Measurements from ENCODE around the gene TRABD2B.

Gene TRABD2B

GRCh38 chr1:47843781-47844557, 153.2 kb downstream of the TRABD2B start:
- DNase-seq: no peak

- DNase-seq: no peak
These were observed 154.1 kb downstream of the TRABD2B start for GRCh38 chr1:47843059-47843458.

- peak; percentile 24 for DNase-seq
These were observed 154.8 kb downstream of the TRABD2B start for GRCh38 chr1:47842228-47842919.

GRCh38 chr1:47841356-47841755, 155.8 kb downstream of the TRABD2B start:
- no peak for DNase-seq

- DNase-seq: peak; percentile 72
These were observed 156.6 kb downstream of the TRABD2B start for GRCh38 chr1:47840393-47841190.

- no peak for DNase-seq
These were observed 157.8 kb downstream of the TRABD2B start for GRCh38 chr1:47839433-47839760.

GRCh38 chr1:47838562-47839432, 158.4 kb downstream of the TRABD2B start:
- no peak for DNase-seq

- no peak for DNase-seq
These were observed 159.2 kb downstream of the TRABD2B start for GRCh38 chr1:47837866-47838561.

- no peak for DNase-seq
These were observed 159.9 kb downstream of the TRABD2B start for GRCh38 chr1:47837056-47837830.

GRCh38 chr1:47835409-47835808, 161.8 kb downstream of the TRABD2B start:
- DNase-seq: no peak

- no peak for DNase-seq
These were observed 162.9 kb downstream of the TRABD2B start for GRCh38 chr1:47834326-47834725.

GRCh38 chr1:47830641-47831333, 166.4 kb downstream of the TRABD2B start:
- DNase-seq: no peak

- no peak for DNase-seq
These were observed 167.2 kb downstream of the TRABD2B start for GRCh38 chr1:47830021-47830420.

- no peak for DNase-seq
These were observed 168.2 kb downstream of the TRABD2B start for GRCh38 chr1:47828978-47829377.

- no peak for DNase-seq
These were observed 170.1 kb downstream of the TRABD2B start for GRCh38 chr1:47827109-47827508.

- DNase-seq: no peak
These were observed 172.5 kb downstream of the TRABD2B start for GRCh38 chr1:47824716-47825115.

GRCh38 chr1:47824297-47824696, 172.9 kb downstream of the TRABD2B start:
- DNase-seq: no peak

- DNase-seq: no peak
These were observed 174.0 kb downstream of the TRABD2B start for GRCh38 chr1:47823040-47823808.

GRCh38 chr1:47821760-47822159, 175.4 kb downstream of the TRABD2B start:
- no peak for DNase-seq

- DNase-seq: no peak
These were observed 177.7 kb downstream of the TRABD2B start for GRCh38 chr1:47819574-47819888.
